ENCODE data around the gene GRIK3. TPM values are rescaled to one million over a fixed set of nuclear protein-coding genes. Genes with fewer than 3 reads are reported as not detected.
"Not testable (repeated sequence)": the region's sequence is repeated elsewhere in the genome, so short reads cannot be mapped to it uniquely, and the experiment has no call there.

Gene GRIK3
- total and polyA plus RNA-seq, 7 experiments from 2014 or later = not detected

- H3K27me3 Mint-ChIP-seq = peaks cover 0 to 49% (median 33%) of the 10 kb centered on the region in 5 donors
- Histone ChIP-seq H3K4me1 (ENCODE audit: control insufficient read depth in 2 of 2, insufficient read depth in 2 of 2, low read length in 2 of 2) (no peaks in the 10 kb centered on the region), H3K27ac (ENCODE audit: low read depth, low read length) (no peak overlapping the region), H3K4me3 (ENCODE audit: low read length) (no peak overlapping the region), H3K36me3 (ENCODE audit: control insufficient read depth in 2 of 3, insufficient read depth in 3 of 3, low read length in 3 of 3) (no peaks in the 10 kb centered on the region), H3K9me3 (ENCODE audit: control insufficient read depth in 2 of 3, low read length in 3 of 3) (peaks cover 0 to 6% (median 0%) of the 10 kb centered on the region in 3 experiments), H3K27me3 (ENCODE audit: control insufficient read depth in 2 of 2, insufficient read depth in 2 of 2, low read length in 2 of 2) (no peaks in the 10 kb centered on the region)
- ChIA-PET CTCF (no interaction called here), POLR2A (no interaction called here)
- H3K27ac Mint-ChIP-seq = no peak overlapping the region
- H3K4me1 Mint-ChIP-seq = no peaks in the 10 kb centered on the region
- ATAC-seq (no peak), DNase-seq (no peak)
- intact Hi-C loops (cut with micrococcal nuclease) = no loop called here
- H3K4me3 Mint-ChIP-seq = no peak overlapping the region
- H3K36me3 Mint-ChIP-seq = no peaks in the 10 kb centered on the region
- peaks cover 0 to 9% (median 0%) of the 10 kb centered on the region in 11 donors for H3K9me3 Mint-ChIP-seq
Measured at GRCh38 chr1:36910886-36911540, 123.3 kb downstream of the GRIK3 start.

GRCh38 chr1:36909946-36910725 is 124.2 kb downstream of the GRIK3 start:
- DNase-seq = no peak

GRCh38 chr1:36909359-36909758 is 125.0 kb downstream of the GRIK3 start:
- H3K9me3 ChIP-seq (ENCODE audit: control insufficient read depth in 2 of 3, low read length in 3 of 3); ATAC-seq; DNase-seq; H3K36me3 Mint-ChIP-seq; intact Hi-C loops (cut with micrococcal nuclease); H3K9me3 Mint-ChIP-seq; H3K4me3 Mint-ChIP-seq; H3K4me1 Mint-ChIP-seq; H3K27ac Mint-ChIP-seq; H3K4me1 ChIP-seq (ENCODE audit: control insufficient read depth in 2 of 2, insufficient read depth in 2 of 2, low read length in 2 of 2); H3K27me3 ChIP-seq (ENCODE audit: control insufficient read depth in 2 of 2, insufficient read depth in 2 of 2, low read length in 2 of 2); CTCF ChIA-PET; H3K36me3 ChIP-seq (ENCODE audit: control insufficient read depth in 2 of 3, insufficient read depth in 3 of 3, low read length in 3 of 3); POLR2A ChIA-PET; H3K4me3 ChIP-seq (ENCODE audit: low read length); H3K27ac ChIP-seq (ENCODE audit: low read depth, low read length): not testable (repeated sequence)
- H3K27me3 Mint-ChIP-seq = peaks cover 0 to 49% (median 31%) of the 10 kb centered on the region in 5 donors

More at GRCh38 chr1:36909946-36910725, 124.2 kb downstream of the GRIK3 start:
- ATAC-seq = no peak
- intact Hi-C loops (cut with micrococcal nuclease) = no loop called here
- Mint-ChIP-seq H3K27me3 (peaks cover 0 to 49% (median 33%) of the 10 kb centered on the region in 5 donors), H3K27ac (no peak overlapping the region), H3K4me3 (no peak overlapping the region), H3K4me1 (no peaks in the 10 kb centered on the region), H3K36me3 (no peaks in the 10 kb centered on the region), H3K9me3 (peaks cover 0 to 3% (median 0%) of the 10 kb centered on the region in 11 donors)
- no peaks in the 10 kb centered on the region for H3K27me3 ChIP-seq (ENCODE audit: control insufficient read depth in 2 of 2, insufficient read depth in 2 of 2, low read length in 2 of 2)
- no peaks in the 10 kb centered on the region for H3K9me3 ChIP-seq (ENCODE audit: control insufficient read depth in 2 of 3, low read length in 3 of 3)
- ChIA-PET POLR2A (no interaction called here), CTCF (no interaction called here)
- H3K36me3 ChIP-seq (ENCODE audit: control insufficient read depth in 2 of 3, insufficient read depth in 3 of 3, low read length in 3 of 3) = no peaks in the 10 kb centered on the region
- H3K4me3 ChIP-seq (ENCODE audit: low read length) = no peak overlapping the region
- H3K27ac ChIP-seq (ENCODE audit: low read depth, low read length) = no peak overlapping the region
- H3K4me1 ChIP-seq (ENCODE audit: control insufficient read depth in 2 of 2, insufficient read depth in 2 of 2, low read length in 2 of 2) = no peaks in the 10 kb centered on the region

GRCh38 chr1:36908096-36908495 is 126.2 kb downstream of the GRIK3 start:
- Mint-ChIP-seq H3K36me3 (no peaks in the 10 kb centered on the region), H3K27ac (no peak overlapping the region), H3K4me3 (no peak overlapping the region), H3K27me3 (peaks cover 0 to 37% (median 23%) of the 10 kb centered on the region in 5 donors), H3K4me1 (no peaks in the 10 kb centered on the region), H3K9me3 (no peaks in the 10 kb centered on the region)
- DNase-seq (no peak), ATAC-seq (no peak)
- intact Hi-C loops (cut with micrococcal nuclease) = no loop called here
- Histone ChIP-seq H3K9me3 (ENCODE audit: control insufficient read depth in 2 of 3, low read length in 3 of 3) (no peaks in the 10 kb centered on the region), H3K36me3 (ENCODE audit: control insufficient read depth in 2 of 3, insufficient read depth in 3 of 3, low read length in 3 of 3) (no peaks in the 10 kb centered on the region), H3K27me3 (ENCODE audit: control insufficient read depth in 2 of 2, insufficient read depth in 2 of 2, low read length in 2 of 2) (no peaks in the 10 kb centered on the region), H3K27ac (ENCODE audit: low read depth, low read length) (no peak overlapping the region), H3K4me1 (ENCODE audit: control insufficient read depth in 2 of 2, insufficient read depth in 2 of 2, low read length in 2 of 2) (no peaks in the 10 kb centered on the region), H3K4me3 (ENCODE audit: low read length) (no peak overlapping the region)
- POLR2A ChIA-PET = no interaction called here
- CTCF ChIA-PET = no interaction called here

- no peak overlapping the region for H3K4me3 ChIP-seq (ENCODE audit: low read length)
- peaks cover 0 to 26% (median 22%) of the 10 kb centered on the region in 5 donors for H3K27me3 Mint-ChIP-seq
- H3K27ac ChIP-seq (ENCODE audit: low read depth, low read length) = no peak overlapping the region
- no peaks in the 10 kb centered on the region for H3K27me3 ChIP-seq (ENCODE audit: control insufficient read depth in 2 of 2, insufficient read depth in 2 of 2, low read length in 2 of 2)
- H3K27ac Mint-ChIP-seq = no peak overlapping the region
- no peaks in the 10 kb centered on the region for H3K4me1 Mint-ChIP-seq
- peaks cover 0 to 6% (median 0%) of the 10 kb centered on the region in 11 donors for H3K9me3 Mint-ChIP-seq
- intact Hi-C loops (cut with micrococcal nuclease) = no loop called here
- H3K9me3 ChIP-seq (ENCODE audit: control insufficient read depth in 2 of 3, low read length in 3 of 3) = no peaks in the 10 kb centered on the region
- ChIA-PET CTCF (no interaction called here), POLR2A (no interaction called here)
- H3K4me1 ChIP-seq (ENCODE audit: control insufficient read depth in 2 of 2, insufficient read depth in 2 of 2, low read length in 2 of 2) = no peaks in the 10 kb centered on the region
- H3K4me3 Mint-ChIP-seq = no peak overlapping the region
- no peaks in the 10 kb centered on the region for H3K36me3 Mint-ChIP-seq
- H3K36me3 ChIP-seq (ENCODE audit: control insufficient read depth in 2 of 3, insufficient read depth in 3 of 3, low read length in 3 of 3) = no peaks in the 10 kb centered on the region
- ATAC-seq (no peak), DNase-seq (no peak)
Measured at GRCh38 chr1:36906555-36906954, 127.8 kb downstream of the GRIK3 start.

GRCh38 chr1:36905941-36906340 is 128.4 kb downstream of the GRIK3 start:
- Mint-ChIP-seq H3K4me1 (no peaks in the 10 kb centered on the region), H3K27me3 (peaks cover 3 to 25% (median 18%) of the 10 kb centered on the region in 5 donors), H3K36me3 (no peaks in the 10 kb centered on the region), H3K9me3 (peaks cover 0 to 6% (median 0%) of the 10 kb centered on the region in 11 donors), H3K27ac (no peak overlapping the region), H3K4me3 (no peak overlapping the region)
- no peak overlapping the region for H3K4me3 ChIP-seq (ENCODE audit: low read length)
- no peaks in the 10 kb centered on the region for H3K4me1 ChIP-seq (ENCODE audit: control insufficient read depth in 2 of 2, insufficient read depth in 2 of 2, low read length in 2 of 2)
- ChIA-PET CTCF (no interaction called here), POLR2A (no interaction called here)
- no peaks in the 10 kb centered on the region for H3K36me3 ChIP-seq (ENCODE audit: control insufficient read depth in 2 of 3, insufficient read depth in 3 of 3, low read length in 3 of 3)
- H3K9me3 ChIP-seq (ENCODE audit: control insufficient read depth in 2 of 3, low read length in 3 of 3) = no peaks in the 10 kb centered on the region
- intact Hi-C loops (cut with micrococcal nuclease) = no loop called here
- no peak for DNase-seq
- H3K27ac ChIP-seq (ENCODE audit: low read depth, low read length) = no peak overlapping the region
- no peak for ATAC-seq
- no peaks in the 10 kb centered on the region for H3K27me3 ChIP-seq (ENCODE audit: control insufficient read depth in 2 of 2, insufficient read depth in 2 of 2, low read length in 2 of 2)

GRCh38 chr1:36900128-36900527 is 134.2 kb downstream of the GRIK3 start:
- Histone ChIP-seq H3K9me3 (ENCODE audit: control insufficient read depth in 2 of 3, low read length in 3 of 3) (peaks cover 0 to 7% (median 4%) of the 10 kb centered on the region in 3 experiments), H3K27ac (ENCODE audit: low read depth, low read length) (no peak overlapping the region), H3K4me3 (ENCODE audit: low read length) (no peak overlapping the region), H3K27me3 (ENCODE audit: control insufficient read depth in 2 of 2, insufficient read depth in 2 of 2, low read length in 2 of 2) (no peaks in the 10 kb centered on the region), H3K4me1 (ENCODE audit: control insufficient read depth in 2 of 2, insufficient read depth in 2 of 2, low read length in 2 of 2) (no peaks in the 10 kb centered on the region), H3K36me3 (ENCODE audit: control insufficient read depth in 2 of 3, insufficient read depth in 3 of 3, low read length in 3 of 3) (no peaks in the 10 kb centered on the region)
- ATAC-seq (no peak), DNase-seq (no peak)
- Mint-ChIP-seq H3K36me3 (no peaks in the 10 kb centered on the region), H3K27ac (no peak overlapping the region), H3K9me3 (peaks cover 0 to 7% (median 4%) of the 10 kb centered on the region in 11 donors), H3K4me3 (no peak overlapping the region), H3K4me1 (no peaks in the 10 kb centered on the region), H3K27me3 (peaks cover 4 to 27% (median 9%) of the 10 kb centered on the region in 5 donors)
- intact Hi-C loops (cut with micrococcal nuclease) = no loop called here
- POLR2A ChIA-PET = no interaction called here
- CTCF ChIA-PET = no interaction called here

Data from naive thymus-derived CD4-positive, alpha-beta T cell (primary cell).